ENCODE measurements around the gene ZBTB16.
A peak's percentile ranks its signal among the peaks of the same experiment; 100 is the strongest.

ZBTB16 gene

DNA sequence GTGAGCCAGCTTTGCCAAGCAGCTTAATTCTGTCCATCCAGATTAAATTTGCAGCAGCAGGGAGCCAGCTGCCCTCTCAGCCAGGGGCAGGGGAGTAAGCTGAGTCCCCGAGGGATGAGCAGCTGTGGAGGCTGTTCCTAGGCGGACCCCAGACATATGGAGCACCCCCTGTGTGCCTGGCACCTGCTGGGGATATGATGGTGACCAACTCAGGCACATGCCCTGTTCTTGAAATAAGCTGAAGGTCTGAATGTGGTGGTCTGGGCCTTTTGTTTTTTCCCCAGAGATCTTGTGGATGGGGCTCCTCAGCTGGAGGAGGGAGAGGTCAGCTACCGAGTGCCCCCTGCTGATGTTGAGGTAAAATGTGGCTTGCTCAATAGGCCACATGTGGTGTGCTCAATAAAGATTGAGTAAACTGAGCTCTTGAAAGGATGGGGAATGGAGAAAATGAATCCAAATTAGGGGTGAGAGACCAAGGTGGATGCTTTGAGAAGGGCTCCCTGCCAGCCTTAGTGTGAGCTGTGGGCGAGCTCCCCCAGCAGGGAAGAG is 133.4 kb downstream of the ZBTB16 start:
- DNase-seq, result no peak

DNA sequence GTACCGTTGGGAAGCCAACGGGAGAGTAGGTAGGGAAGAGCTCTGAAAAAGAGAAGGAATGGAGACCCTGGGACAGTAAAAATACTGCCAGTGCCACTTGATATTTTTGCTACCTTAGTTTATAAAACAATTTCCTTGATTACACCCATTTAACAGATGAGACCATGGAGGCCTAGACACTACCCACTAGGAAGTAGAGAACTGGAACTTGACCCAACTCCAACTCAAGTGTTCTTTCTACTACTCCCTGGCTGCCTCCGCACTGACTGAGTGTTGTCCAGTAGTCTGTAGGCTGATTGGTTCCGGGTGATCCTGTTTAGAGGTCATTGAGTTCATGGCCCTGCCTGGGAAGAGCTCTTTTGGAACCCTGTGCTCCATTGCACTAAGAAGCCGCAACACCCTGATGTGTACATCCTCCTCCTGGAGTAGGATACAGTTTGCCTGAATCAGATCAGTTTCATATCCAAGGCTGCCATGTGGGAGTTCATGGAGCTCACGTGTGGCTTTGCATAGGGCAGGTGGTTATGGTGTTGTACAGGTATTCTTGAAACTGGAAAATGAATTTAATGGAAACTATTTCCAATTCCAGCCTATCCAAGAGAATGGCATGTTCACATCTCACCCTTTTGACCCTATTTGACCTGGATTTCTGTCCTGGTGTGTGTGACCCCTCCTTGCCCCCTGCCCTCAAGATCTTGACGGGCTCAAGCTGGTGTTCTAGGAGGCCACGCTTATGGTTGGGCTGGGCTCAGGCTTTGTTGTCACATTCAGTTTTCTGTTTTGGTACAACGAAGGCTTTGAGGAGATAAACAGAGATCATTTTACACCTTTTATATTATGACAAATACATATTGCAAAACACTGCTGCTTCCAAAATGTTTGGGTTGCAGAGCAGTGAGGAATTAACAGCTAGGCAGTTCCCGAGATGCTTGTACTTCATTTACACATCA is 134.5 kb downstream of the ZBTB16 start:
- no peak for DNase-seq

DNA sequence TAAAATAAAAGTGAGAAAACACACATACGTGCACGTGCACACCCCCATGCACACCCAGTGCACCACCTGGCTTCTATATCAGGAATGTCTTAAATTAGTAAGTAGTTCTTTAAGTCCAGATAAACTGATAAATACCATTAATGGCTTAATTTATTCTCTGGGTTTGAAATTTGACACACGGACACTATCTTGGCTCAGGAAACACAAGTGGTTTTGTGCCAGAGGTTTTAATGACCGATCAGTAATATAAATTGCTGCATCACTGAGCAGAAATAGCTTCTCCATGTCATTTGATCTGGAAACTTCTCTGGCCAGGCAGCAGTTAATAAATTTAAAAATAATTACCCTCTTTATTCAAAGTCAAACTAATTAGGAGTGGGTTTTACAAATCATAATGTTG is 135.2 kb downstream of the ZBTB16 start:
- DNase-seq, result no peak

DNA sequence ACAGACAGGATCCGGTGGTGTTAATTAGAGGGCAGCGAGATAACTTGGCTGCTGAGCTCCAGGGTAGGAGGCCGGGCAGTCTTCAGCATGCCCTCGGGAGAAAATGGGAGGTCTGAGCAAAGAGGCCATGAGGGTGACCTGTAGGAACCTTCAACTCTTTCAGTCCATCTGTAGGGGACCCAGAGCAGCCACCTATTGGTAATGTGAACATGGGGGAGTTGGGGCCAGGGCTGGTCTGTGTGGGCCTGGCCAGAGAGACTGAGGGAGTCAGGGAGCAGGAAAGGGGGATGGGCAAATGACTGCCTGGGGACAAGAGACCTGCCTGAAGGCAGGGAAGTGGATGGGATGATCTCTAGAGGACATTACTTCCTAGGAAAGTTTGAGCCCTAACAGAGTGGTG is 135.6 kb downstream of the ZBTB16 start:
- DNase-seq, result no peak

DNA sequence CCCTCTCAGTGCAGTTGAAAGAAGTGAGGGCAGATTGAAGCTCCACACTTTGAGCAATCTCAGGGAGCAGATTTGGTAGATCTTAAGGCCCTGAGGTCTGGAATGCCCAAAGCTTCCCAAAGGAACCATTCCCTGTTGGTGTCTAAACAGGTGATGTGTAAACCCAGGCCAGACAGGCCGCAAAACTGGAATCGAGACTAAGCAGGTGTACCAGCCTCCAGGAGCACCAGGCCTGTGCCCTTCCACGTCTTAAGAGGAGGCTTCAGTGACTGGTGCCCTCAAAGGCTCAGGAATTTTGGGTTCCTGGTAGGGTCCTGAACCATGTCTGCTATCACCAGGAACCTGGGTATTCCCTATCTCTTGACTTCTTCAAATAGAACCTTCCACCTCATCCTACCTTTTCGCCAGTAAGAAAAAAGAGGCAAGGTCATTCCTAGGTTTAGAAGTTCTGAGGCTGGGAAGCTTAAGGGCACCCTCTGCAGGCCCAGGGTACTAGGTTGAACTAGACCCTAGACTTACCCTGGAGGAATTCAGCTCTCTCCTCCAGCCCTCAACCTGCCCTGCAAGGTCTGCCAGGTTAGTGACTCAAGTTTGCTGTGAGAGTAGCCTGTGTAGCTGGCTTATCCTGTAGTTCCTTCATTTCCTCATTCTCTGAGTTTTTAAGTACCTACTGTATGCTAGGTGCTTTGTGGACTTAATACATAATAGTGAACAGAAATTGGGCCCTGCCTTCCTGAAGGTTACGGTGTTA is 136.6 kb downstream of the ZBTB16 start:
- DNase-seq, result no peak

DNA sequence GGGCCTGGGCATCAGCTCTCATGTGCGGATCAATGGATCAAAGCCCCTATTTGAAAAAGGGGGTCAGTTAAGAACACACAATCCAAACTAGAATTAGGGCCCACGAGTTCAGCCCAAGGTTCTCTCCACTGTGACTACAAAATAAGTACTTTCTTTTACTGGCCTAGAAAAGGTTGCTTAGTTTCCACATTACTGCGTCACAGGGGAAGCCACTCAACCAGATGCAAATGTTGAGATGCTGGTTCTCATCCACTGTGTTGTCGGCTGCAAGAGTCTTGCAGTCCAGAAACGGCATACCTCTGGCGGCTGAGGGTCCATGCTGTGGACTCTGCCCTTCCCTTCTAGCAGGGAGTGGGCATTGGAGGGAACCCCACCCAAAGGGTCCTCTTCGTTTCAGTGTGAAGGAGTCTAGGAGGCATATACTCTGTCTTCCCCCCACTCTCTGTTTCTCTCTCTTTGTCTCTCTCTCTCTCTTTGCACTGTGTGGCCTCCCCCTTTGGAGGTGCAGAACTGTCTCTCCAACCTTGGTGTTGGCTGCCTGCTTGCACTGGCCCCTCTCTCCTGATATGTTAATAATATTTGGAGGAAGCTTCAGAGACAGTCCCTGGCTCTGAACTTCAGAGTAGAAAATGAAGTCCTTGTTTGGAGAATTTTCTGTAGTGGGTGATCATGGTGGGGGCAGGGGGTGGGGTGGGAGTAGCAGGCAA is 137.6 kb downstream of the ZBTB16 start:
- DNase-seq, result no peak

DNA sequence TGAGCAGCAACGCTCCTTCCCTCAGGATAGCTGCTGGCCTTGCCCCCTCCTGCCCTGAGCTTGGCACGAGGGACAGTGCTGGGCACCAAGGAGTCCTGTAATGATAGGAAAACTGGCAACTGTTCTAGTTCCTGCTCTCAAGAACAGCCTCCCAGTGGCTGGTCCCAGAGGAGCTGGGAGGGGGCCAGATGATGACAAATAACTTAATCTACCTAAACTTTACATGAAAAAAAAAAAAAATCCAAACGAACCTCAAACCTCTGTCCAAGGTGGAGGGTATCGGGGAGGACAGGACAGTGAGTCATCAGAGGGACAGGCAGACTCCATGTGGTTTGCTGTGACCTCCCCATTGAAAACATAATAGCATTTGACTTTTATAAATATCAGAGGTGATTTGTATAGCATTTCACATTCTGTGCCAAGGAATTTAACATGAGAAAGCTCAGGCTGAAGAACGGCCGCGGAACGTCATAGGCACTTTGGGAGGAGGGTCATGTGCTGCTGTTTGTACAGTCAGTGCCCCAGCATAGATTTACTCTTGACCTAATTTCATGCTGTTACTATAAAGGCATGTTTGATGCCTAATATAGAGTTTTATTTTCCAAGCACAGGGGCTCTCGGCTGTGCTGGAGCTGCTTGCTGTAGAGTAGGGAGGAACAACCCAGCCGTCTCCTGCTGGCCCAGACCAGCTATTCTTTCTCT is 138.4 kb downstream of the ZBTB16 start:
- no peak for DNase-seq

DNA sequence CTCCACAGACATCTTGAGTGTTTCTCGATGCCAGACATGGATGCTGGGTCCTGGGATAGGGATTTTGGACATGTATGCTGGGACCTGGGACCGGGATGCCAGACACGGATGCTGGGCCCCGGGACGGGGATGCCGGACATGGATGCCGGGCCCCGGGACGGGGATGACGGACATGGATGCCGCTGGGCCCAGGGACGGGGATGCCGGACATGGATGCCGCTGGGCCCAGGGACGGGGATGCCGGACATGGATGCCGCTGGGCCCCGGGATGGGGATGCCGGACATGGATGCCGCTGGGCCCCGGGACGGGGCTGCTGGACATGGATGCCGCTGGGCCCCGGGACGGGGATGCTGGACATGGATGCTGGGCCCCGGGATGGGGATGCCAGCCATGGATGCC is 139.5 kb downstream of the ZBTB16 start:
- DNase-seq, result no peak

DNA sequence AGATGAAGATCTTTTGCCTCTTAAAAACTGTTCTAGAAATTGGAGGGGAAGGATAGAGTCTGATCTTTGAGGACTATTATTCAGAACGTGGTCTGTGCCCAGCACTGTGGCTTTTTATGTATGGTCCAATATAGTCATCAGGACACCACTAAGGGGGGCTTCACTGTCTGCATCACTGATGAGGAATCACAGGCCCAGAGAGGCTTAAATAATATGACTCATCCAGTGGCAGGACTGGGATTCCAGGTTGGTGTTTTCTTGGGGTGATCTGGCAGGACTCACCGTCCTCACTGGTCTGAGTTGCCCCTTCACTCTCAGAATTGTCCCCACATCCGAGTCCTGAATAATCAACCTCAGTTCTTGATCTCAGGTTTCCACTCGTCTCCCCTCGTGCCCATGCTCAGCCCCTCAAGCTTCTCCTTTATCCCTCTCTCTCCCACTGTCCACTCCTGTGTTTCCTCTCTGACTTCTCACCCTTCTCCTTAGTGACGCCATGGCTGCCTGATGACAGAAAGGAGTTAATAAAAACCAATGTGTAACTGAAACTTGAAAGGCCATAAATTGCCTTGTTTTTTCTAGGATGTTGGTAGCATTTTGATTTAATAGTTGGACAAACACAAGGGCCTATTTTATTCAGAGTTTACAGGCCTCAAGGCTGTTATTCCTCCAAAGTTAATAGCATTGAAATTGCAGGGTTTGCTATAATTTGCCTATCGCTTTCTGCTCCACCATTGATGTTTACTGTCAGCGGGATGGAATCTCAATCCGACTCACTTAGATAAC is 141.0 kb downstream of the ZBTB16 start:
- DNase-seq, result no peak

DNA sequence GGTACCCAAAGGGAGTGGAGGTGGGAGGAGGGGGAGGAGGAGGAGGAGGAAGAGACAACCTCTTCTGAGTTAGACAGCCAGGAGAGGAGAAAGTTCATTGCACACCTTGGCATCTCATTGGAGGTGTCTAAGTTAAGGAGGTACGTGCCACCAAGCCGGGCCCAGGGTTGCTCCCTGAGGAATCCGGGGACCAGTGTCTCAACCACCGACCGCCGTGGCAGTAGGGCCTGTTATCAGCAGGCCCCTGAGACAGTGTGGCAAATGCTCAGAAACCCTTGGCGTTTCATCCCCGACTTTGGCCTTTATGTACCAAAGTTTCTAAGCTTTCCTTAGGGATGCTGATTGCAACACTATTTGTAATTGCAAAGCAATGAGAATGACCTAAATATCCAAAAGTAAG is 141.7 kb downstream of the ZBTB16 start:
- no peak for DNase-seq

DNA sequence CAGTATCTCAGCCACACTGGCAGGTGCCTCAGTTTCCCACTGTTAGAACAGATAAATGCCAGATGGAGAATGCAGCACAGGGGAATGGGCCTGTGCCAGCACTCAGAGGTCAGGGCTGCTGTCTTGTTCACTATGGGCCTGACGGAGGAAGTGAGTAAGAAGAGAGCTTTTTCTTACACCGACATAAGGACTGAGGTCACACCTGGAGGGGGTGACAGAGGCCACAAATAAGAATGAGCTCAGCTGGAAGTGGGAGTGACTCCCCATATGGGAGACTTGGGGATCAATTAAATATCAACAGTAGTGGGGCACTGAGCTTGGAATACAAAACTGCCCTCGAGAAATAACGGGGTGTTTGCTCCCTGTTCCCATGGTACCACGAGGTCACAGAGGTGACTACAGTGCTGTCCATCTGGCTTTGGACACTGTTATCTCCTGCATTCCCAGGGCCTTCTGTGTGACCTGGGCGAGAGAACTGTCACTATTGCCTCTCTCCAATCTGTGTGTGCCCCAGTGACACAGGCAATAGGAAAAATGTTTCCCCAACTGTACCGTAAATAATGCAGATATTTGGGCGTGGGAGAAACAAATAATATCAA is 142.6 kb downstream of the ZBTB16 start:
- DNase-seq, result no peak

DNA sequence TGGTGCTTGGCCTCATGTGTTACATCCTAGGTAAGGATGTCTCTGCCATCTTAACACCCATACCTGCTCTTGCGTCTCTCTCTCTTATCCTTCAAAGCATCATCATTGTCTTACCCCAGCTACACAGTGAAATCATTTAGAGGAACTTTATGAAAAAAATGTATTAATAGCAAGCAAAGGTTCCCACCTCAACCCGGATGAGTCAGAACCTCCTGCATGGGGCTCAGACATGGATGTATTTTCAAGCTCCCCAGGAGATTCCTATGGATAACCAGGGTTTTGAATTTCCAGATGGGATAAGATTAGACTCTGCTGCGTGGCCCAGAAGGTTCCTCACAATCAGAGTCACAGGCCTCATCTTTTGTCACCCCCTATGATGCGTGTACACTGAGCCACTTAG is 147.6 kb downstream of the ZBTB16 start:
- no peak for DNase-seq

DNA sequence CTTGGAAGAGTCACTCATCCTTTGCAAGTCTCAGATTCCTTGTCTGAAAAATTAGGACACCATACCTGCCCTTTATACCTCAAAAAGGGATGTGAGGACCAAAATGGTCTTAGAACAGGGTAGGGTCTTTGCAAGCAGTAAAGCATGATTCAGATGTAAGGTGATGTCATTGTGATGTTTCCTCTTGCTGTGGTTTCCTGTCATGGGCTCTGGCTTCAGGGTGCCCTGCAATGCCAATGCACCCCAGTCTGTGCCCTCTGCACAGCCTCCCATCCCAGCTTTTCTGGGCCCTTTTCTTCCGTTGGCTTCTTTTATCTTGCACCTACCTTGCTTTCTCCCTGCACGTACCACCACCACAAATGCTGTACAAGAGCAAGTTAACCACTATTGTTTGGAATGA is 148.9 kb downstream of the ZBTB16 start:
- DNase-seq, result peak; percentile 23

DNA sequence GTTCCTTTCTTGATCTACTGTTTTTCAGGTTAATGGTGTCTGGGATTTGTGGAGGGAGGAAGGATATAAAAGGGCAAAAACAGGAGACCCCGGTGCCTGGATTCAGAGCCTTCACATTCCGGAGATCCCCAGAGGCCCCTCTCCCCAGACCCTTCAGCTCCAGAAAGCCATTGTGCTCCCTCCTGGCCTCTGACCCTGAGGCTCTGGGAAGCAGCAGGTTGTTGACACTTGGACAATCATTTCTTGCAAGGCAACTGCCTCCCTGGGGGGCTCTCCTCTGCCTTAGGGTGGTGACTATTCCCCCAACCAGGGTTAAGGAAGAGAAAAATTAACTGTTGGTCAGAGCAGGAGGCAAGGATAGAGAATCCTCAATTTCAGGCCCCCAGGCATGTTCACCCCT is 149.8 kb downstream of the ZBTB16 start:
- DNase-seq, result no peak

DNA sequence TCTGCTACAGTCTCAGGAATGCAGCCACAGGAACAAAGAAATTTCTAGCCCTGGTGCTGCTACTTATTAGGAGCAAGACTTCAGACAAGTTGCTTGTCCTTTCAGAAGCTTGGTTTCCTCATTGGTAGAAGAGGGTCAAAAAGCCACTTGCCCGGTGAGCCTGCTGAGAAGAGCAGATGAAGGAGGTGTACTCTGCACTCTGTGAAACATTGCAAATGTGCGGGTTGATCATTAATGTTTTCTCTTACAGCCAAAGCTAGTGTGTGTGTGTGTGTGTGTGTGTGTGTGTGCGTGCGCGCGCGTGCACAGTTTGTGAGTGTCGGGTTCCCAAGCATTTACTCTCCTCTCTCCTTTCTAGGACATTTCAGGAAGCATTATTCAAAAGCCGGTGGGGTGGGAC is 150.4 kb downstream of the ZBTB16 start:
- no peak for DNase-seq

DNA sequence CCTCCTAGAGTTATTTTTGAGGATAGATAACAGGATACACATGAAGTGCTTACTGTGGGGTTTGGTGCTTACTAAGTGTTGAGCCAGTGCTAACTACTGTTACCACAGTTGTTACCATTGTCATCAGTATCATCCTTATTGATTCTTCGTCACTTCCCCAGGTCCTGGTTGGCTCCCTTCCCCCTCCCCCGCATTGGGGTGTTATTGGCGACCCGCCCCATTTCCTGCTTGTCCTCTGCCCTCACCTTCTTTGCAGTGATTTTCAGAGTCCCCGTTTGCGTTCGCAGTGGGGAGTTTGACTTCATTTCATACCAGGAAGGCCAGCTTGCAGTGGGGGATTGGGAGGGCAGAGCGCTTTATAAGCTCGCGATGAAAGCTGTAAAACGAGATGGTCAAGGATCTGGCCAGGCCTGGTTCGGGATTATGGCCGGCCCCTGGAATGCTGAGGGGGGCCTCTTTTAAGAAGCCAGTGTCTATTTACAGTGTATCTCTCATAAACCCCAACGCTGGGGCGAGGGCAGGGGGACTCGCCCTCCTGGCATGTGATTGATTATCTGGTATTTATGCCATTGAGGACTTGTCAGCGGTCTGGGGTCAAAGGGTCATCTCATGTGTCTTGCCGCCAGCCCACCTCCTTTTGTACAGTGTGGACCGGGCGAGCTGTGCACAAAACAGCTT is 152.1 kb downstream of the ZBTB16 start:
- DNase-seq, result no peak

DNA sequence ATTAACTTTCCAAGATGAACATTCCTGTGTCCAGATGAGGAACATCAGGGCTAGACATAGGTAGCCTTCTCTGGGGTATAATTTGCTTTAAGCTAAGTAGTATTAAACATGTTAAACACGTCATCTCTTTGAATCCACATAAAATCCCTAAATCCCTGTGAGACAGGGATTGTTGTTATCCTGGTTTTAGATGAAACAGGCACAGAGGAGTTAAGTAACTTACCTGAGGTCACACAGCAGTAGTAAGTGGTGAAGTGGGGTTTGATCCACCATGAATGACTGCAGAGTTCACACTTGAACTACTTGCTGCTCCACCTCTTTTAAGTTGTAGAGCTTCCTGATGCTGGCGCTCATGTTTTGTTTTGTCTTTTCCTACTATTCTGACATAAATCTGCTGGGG is 154.1 kb downstream of the ZBTB16 start:
- DNase-seq, result no peak

DNA sequence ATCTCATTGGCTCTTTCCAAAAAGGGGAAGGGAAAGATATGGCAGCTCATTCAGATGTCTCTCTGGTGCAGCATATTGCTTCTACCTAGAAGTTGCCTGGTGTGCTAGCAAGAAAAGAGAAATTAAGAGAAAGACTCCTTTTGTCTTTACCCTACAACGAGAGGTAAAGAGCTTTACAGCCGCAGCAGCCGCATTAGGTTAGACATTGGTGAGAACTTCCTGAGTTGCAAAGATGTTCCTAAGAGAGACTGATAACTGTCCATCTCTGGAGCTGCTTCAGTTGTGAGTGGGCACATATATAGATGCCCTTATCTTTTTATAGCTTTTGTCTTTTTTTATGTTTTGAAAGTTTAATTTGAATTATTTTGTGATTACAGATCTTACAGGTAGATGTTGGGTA is 155.9 kb downstream of the ZBTB16 start:
- DNase-seq, result no peak

DNA sequence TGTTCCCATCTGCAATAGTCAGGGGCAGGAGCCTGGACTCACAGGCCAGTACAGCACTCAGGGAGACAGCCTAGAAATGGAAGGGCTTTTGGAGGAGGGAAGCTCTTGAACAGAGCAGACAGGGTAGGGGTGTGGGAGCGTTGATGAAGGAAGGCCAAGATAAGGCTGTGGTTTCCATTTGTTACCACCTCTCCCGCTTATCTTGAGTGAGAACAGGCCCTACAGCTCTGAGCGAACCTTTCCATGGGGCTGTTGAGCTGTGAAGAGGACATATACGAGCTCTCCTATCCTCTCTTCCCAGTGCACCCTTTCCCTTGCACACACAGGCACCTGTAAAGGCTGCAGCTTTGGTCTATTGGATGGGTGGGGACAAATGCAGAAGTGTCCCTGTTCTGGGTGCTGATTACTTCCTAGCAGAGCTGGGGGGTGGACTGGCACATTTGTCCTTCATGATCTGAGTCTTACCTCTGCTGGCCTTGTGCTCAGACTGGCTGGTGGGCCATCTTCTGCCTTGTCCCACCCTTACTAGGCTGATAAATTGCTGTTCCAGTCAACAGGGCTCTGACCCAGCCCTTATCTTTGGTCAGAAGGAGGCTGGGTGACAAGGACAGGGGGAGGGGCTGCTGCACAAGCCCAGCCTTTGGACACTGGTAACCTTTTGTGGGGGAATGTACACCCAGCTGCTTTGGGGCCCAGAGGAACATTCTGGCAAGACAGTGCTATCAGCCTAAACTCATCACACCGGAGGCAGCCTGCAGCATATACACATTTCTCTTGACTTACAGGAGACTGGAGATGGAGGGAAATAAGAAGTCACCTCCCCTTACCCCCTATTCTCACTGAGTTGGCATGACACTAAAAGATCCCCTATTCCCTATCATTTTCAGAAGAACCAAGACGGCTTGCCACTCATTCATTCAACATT is 156.6 kb downstream of the ZBTB16 start:
- no peak for DNase-seq

DNA sequence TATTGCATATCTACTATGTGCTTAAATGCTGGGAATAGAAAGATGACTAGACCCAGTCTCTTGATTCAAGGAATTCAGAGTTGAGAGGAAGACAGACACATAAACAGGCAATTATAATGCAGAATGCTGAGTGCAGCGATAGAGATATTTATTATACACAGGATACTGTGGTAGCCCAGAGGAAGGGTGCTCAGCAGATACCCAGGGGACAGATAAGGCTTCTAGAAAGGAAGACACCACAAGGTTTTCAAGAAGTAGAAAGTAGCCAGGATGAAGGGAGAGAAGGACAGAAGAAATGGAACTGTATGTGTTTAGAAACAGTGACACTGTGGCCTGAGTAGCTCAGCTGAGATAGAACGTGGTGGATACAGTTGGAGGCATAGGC is 157.3 kb downstream of the ZBTB16 start:
- DNase-seq, result no peak

Measured in activated effector memory CD4-positive, alpha-beta T cell treated with Interleukin-2 at 50 U/mL for 16 hours (primary cell).